T-helper 1 cell (primary cell): Measurements from ENCODE around the gene PLEKHA8.

Source experiments
- DNase-seq, 5 donors: peaks; one replicate each; pipeline ENCODE4 v3.0.0-alpha.2; 2012 to 2020

Gene PLEKHA8

DNA sequence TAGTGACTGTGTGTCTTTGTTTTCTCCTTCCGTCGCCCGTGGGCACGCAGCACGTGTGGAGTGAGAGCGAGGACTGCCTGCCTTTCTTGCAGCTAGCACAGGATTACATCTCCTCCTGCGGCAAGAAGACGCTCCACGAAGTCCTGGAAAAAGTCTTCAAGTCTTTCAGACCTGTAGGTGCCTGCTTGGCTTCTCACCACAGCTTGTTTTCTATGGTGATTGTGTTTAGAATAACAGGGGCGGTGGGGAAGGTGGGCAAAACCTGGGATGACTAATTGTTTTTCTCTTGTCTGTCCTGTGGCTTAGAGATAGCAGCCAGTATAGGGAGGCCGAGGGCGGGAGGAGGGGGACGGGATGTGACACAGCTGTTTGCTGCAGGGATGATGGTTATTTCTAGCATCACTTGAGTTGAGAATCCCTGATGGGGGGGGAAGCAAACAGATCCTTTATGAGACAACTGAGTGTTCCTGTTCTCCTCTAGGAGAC is 118.0 kb downstream of the PLEKHA8 start:
- DNase-seq: no peak

DNA sequence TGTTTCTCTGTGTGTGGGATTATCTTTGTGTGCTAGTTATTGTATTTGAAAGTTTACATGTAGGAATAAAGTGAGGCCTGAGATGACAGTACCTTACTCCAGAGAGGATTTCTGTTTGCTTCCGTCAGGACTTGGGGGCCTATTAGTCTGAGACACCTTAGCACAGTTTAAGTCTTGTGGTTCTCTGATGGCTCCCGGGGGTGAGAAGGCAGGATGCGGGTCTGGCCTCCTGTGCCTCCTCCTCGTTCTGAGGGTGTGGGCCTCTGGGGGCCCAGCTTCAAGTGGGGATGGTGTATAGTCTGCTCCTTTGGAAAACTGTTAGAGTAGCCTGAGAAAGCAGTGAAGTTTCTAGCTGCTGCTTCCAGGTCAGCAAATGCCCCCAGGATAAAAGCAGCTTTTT is 119.0 kb downstream of the PLEKHA8 start:
- no peak for DNase-seq

- no peak for DNase-seq
Observed at GRCh38 chr7:30147785-30148184, 119.6 kb downstream of the PLEKHA8 start.

- no peak for DNase-seq
Observed at GRCh38 chr7:30148426-30148825, 120.2 kb downstream of the PLEKHA8 start.

GRCh38 chr7:30148951-30149459 is 120.8 kb downstream of the PLEKHA8 start:
- DNase-seq: peak in 2 of 5 donors; percentile 19 to 29

- no peak for DNase-seq
Observed at GRCh38 chr7:30149640-30150272, 121.5 kb downstream of the PLEKHA8 start.

DNA sequence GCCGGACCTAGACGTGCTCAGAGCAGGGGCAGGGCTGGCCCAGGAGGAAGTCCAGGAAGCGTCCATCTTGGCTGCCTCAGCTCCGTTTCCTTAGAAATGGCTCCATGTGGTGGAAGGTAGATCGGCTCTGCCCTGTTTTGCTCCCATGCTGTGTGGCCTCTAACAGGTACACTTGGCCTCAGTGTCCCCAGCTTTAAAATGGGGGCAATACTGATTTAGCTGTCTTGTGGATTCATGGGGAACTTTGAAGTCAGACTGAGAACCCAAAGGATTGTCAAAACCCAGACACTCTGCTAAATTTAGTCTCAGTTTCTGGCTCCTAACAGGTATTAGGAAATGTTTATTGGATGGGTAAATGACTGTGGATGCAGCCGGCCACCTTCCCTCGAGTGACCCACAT is 122.5 kb downstream of the PLEKHA8 start:
- DNase-seq: no peak

- DNase-seq: no peak
Observed at GRCh38 chr7:30154111-30154587, 125.9 kb downstream of the PLEKHA8 start.

DNA sequence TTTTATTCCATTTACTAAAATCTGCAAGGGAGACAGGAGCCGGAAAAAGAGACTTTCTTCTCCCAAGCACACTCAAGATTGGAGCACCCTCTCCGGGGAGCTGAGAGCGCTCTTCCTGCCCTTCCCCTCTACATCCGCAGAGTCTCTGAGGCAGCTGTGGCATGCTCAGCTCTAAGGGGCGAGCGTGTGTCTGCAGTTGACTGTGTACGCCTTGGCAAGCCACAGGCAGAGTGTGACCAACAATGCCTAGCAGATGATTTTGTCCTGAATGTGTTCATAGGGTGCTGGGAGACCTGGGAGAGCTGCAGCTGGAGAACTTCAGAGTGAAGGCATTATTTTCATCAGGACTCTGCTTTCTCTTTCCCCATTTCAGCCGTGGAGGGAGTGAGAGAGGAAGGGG is 127.3 kb downstream of the PLEKHA8 start:
- DNase-seq: no peak

- DNase-seq: peak in 2 of 5 donors; percentile 10 to 22
Observed at GRCh38 chr7:30157204-30157603, 129.0 kb downstream of the PLEKHA8 start.

DNA sequence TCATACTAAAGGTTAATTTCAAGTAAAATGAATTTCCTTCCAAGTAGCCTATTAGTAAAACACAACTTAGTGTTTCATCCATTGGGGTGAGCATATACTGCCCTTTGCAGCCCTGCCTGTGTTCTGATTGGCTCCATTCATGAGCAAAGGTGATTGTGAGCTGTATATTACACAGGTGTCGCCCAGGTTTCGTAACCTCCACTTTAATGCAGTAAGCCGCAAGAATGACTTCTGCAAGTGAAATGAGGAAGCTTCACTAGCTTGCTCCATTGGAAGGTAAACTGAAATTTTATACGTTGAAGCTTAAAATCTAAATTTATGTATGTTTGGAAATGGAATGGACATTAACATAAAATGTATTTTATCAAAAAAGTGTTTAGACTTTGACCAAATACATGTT is 131.0 kb downstream of the PLEKHA8 start:
- no peak for DNase-seq

DNA sequence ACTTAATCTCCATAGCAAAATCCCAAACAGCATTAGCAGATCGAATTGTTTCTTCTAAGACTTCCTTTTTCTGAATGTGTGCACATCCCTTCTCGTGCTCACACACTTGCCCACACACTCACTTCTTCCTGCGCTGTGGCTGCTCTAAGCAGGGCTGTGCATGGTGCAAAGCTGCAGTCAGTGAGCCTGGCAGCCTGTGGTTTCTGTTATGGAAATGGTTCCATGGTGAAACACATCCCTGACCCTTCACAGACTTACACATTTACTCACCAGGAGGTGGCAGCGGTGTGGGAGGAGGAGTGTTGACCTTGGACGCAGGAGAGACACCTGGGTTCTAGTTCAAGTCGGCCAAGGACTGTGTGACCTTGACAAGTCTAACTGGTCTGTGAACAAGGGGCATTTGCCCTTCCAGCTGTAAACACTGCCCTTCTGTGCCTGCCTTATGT is 131.5 kb downstream of the PLEKHA8 start:
- DNase-seq: peak in 1 of 5 donors; percentile 22

GRCh38 chr7:30160329-30160728 is 132.1 kb downstream of the PLEKHA8 start:
- no peak for DNase-seq

GRCh38 chr7:30162133-30162532 is 133.9 kb downstream of the PLEKHA8 start:
- DNase-seq: no peak

DNA sequence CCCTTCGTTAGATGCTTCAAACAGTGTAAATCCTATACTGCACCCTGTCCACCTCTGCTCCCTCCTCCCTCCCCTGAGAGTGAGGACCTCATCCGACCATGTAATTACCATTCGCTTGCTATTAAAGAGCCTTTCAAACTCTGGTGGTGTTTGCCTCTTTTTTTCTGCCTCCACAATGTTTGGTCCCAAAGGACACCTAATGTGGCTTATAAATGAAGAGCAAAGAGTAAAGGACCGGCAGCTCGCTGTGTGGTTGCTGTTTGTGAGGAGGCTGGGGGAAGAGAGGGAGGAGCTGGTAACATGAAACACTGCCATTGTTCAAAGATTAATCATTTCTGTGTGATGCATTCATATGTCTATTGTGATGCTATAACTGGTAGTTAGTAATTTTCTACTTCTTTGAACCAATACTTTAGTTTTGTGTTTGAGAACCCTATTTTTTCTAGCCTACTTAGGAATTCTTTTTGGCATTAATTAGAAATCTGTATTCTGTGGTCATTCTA is 134.5 kb downstream of the PLEKHA8 start:
- DNase-seq: no peak

DNA sequence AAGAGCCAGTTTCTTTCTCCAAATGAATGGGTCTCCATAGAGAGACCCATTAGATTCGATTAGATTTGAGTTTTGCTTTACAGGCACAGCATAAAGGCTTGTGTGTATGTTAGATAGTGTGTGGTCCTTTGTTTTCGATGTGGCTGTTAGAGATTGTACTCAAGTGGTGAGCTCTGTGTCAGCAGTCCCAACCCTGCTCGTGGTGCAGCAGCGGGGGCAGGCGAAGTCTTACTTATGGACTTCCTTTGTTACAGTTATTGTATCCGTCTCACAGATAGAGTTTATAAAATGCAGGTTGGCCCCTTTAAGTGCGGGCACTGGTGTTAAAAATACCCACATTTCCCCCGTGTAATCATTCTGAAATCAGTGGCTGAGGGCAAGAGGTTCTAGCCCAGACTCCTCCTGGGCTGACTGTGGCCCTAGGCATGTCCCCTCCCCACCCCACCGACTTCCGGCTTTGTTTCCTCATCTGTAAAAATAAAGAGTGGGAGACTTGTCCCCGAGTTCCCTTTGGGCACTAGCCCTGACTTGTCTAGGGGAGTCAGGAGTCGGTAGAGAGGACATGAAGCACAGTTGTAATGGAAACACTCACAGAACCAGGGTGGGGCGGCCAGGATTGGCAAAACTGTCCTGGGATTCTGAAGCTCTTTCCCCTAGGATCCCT is 135.2 kb downstream of the PLEKHA8 start:
- DNase-seq: peak in 1 of 5 donors; percentile 9

DNA sequence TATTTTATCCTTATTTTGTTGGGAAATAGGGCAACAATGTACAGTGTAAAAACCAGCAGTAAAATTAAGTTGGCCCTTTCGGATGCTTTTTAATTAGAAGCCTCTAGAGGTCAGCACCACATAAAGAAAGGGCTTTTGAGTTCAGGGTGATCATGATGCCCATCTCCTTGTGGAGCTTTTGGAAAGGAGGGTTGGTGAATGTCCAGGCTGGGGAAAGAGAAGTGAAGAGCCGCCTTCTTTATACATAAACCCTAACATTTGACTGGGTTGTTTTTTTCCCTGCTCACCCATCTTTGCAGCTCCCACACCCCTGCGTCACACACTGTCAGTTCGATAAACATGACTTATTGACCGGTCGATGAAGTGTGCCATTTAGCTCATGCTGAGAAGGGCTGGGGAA is 136.4 kb downstream of the PLEKHA8 start:
- peak in 1 of 5 donors; percentile 19 for DNase-seq

GRCh38 chr7:30165590-30165989 is 137.4 kb downstream of the PLEKHA8 start:
- DNase-seq: no peak

DNA sequence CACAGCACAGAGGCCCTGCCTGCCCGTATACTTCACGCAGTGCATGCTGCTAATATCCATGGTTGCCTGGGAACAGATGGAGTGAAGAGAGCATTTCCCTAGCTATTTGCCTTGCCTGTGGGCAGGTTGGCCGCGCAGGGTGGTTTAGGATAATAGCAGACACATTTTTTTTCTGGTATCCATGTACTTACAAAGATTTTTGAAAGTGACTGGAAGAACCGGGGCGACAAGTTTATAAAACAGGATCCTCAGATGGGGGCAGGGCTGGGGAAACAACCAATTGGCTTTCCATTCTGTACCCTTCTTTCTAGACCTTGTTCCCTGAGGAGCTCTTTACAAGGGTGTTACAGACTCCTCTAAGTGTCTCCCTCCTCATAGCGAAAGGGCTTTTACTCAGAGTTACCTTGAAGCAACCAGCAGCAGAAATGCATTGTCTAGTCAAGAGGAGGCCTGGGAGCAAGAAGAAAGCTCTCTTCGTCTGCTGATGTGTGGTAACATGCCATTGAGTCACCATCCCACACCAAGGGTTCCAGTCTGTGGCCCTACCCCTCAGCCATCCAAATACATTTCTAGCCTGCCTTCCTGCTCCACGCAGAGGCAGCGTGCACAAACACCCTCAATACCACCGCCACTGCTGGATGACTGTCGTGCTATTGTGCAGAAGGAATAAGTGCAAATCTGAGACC is 138.1 kb downstream of the PLEKHA8 start:
- no peak for DNase-seq

- no peak for DNase-seq
Observed at GRCh38 chr7:30166841-30167235, 138.6 kb downstream of the PLEKHA8 start.

- no peak for DNase-seq
Observed at GRCh38 chr7:30167901-30168300, 139.7 kb downstream of the PLEKHA8 start.

DNA sequence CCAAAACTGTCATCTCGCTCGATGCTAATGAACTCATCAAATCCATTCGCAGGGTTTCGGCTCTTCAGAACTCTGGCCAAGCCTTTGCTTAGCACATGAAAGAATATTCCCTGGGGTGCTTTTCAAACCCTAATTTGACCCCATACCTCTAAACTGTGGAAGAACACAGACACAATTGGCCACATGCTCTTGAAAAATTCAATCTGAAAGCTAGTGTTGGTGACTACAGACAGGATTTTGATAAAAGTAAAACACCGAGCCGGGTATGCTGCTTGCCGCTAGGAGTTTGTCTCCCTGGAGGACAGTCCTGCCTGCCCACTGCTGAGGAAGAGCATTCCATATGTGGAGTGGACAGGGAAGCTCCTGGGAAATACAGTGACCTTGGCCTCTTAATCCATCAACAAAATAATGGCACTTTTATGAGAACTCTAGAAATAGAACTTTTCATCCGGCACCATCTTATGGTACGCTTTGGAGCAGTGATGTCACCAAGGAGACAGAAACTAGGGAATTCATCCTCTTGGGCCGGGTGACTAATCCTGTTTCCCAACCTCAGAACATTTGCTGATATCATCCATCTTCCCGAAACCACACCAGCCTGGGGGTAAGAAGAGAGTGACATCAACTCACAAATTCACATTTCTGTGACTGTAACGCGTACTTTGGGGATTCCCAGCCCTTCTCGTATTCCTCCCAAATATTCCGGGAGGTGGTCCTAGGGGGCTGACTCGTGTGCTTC is 140.8 kb downstream of the PLEKHA8 start:
- DNase-seq: no peak

- no peak for DNase-seq
Observed at GRCh38 chr7:30169579-30169978, 141.4 kb downstream of the PLEKHA8 start.
